HepG2 (cell line): Measurements from ENCODE around the gene YWHAB. TPM values are rescaled to one million over a fixed set of nuclear protein-coding genes. Genes with fewer than 3 reads are reported as not detected.

Source experiments
- ATAC-seq: fragments of 200-7000 bp; cut with Tn5 transposase; 3 replicates; pipeline ENCODE4 v1.9.1; 2020; ENCODE audit warnings: mild to moderate bottlenecking, moderate library complexity
- BruUV-seq: library from RNA; stranded (reverse); fragments of 400-500 nt; replicated peaks from 2 replicates; lab custom pipeline; 2021; lab: Mats Ljungman, UMichigan
- CTCF ChIA-PET: fragments of 300-600 bp; formaldehyde crosslinking; extraction: SDS; loops from one replicate; lab custom pipeline; 2021; ENCODE audit warnings: low total read pairs, inconsistent platforms, low intra/inter-chr PET ratio; lab: Yijun Ruan, JAX
- POLR2A ChIA-PET: fragments of 350-600 bp; sonication (Branson Sonifier 250); formaldehyde crosslinking; loops from one replicate; lab custom pipeline; 2020; ENCODE audit warnings: antibody characterized with exemption, inconsistent platforms; lab: Yijun Ruan, JAX
- DNase-seq: peaks from one replicate; pipeline ENCODE4 v3.0.0-alpha.2; 2015; ENCODE audit warnings: low spot score
- FAIRE-seq: peaks from 3 replicates; lab custom pipeline; 2011; peaks lifted over from hg19 to GRCh38; lab: Jason Lieb, UNC
- H2AFZ ChIP-seq: one replicate; pipeline ENCODE4 v1.6.1; 2011; ENCODE audit warnings: low read length, inconsistent platforms
- H3K27ac ChIP-seq: fragments of 300-600 bp; 3 replicates; pipeline ENCODE4 v1.8.0; 2011; ENCODE audit warnings: mixed run types, mild to moderate bottlenecking, mixed read lengths, low read length, inconsistent platforms; ENCODE audit not compliant: insufficient read depth; ENCODE audit errors: extremely low read length
- H3K27me3 ChIP-seq, 2 experiments: fragments of 200-600 bp in 1 of 2; 2 replicates in 1 of 2; 3 replicates in 1 of 2; pipeline versions ENCODE4 v1.6.0 to v1.8.0; 2011; ENCODE audit warnings: low read length in 2 of 2, mild to moderate bottlenecking in 2 of 2, moderate library complexity in 2 of 2, inconsistent platforms in 1 of 2; ENCODE audit not compliant: insufficient read depth in 2 of 2, control insufficient read depth in 1 of 2
- H3K36me3 ChIP-seq, 2 experiments: fragments of 200-600 bp in 1 of 2; replicated peaks in 1 of 2; 2 replicates in 1 of 2; 3 replicates in 1 of 2; pipeline versions ENCODE4 v1.5.1 to v1.8.0; 2011; ENCODE audit warnings: low read length in 2 of 2, inconsistent platforms in 1 of 2; ENCODE audit not compliant: insufficient read depth in 2 of 2, control insufficient read depth in 1 of 2
- H3K4me1 ChIP-seq: 2 replicates; pipeline ENCODE4 v1.5.1; 2012; ENCODE audit warnings: low read length, inconsistent platforms; ENCODE audit not compliant: insufficient read depth
- H3K4me2 ChIP-seq: 2 replicates; pipeline ENCODE4 v1.6.0; 2011; ENCODE audit warnings: low read depth, low read length, inconsistent platforms
- H3K4me3 ChIP-seq, 3 experiments: fragments of 200-600 bp in 1 of 3; sonication (generic), shearing (Covaris generic) in 1 of 3; replicated peaks in 1 of 3; 2 replicates each; pipeline ENCODE4 v1.5.1; 2011 to 2016; ENCODE audit warnings: low read length in 3 of 3, inconsistent platforms in 2 of 3, low read depth in 2 of 3, mild to moderate bottlenecking in 2 of 3, control low read depth in 1 of 3, mixed read lengths in 1 of 3; ENCODE audit not compliant: insufficient read depth in 1 of 3
- H3K79me2 ChIP-seq: one replicate; pipeline ENCODE4 v1.6.1; 2011; ENCODE audit warnings: low read length, inconsistent platforms; ENCODE audit not compliant: insufficient read depth
- H3K9ac ChIP-seq: 2 replicates; pipeline ENCODE4 v1.6.0; 2011; ENCODE audit warnings: mild to moderate bottlenecking, low read depth, low read length, inconsistent platforms; ENCODE audit not compliant: insufficient read depth
- H3K9me3 ChIP-seq: 2 replicates; pipeline ENCODE4 v1.5.1; 2012; ENCODE audit warnings: mild to moderate bottlenecking, low read length
- H4K20me1 ChIP-seq: 2 replicates; pipeline ENCODE4 v1.6.0; 2011; ENCODE audit warnings: inconsistent platforms, mild to moderate bottlenecking, low read length, moderate library complexity; ENCODE audit not compliant: insufficient read depth
- ATAD3A ChIP-seq: sonication (generic); formaldehyde crosslinking; IDR thresholded peaks from 2 replicates; pipeline ENCODE4 v1.4.0; 2020; ENCODE audit warnings: missing genetic modification reagents
- ELK4 ChIP-seq: sonication (generic); formaldehyde crosslinking; IDR thresholded peaks from 2 replicates; pipeline ENCODE4 v1.9.0; 2021; ENCODE audit warnings: missing genetic modification reagents, borderline replicate concordance
- FOXK2 ChIP-seq: fragments of 450-650 bp; IDR thresholded peaks from 2 replicates; pipeline ENCODE4 v1.6.1; 2016
- KLF15 ChIP-seq: sonication (generic); formaldehyde crosslinking; IDR thresholded peaks from 2 replicates; pipeline ENCODE4 v1.8.1; 2023; ENCODE audit warnings: borderline replicate concordance, mild to moderate bottlenecking, inconsistent platforms, missing genetic modification reagents, mixed read lengths
- MED8 ChIP-seq: sonication (generic); formaldehyde crosslinking; IDR thresholded peaks from 2 replicates; pipeline ENCODE4 v1.8.1; 2023; ENCODE audit warnings: mild to moderate bottlenecking, missing genetic modification reagents; ENCODE audit not compliant: insufficient replicate concordance
- SUZ12 ChIP-seq: fragments of 150-350 bp; IDR thresholded peaks from 2 replicates; pipeline ENCODE4 v1.6.1; 2014; ENCODE audit warnings: low read depth, low read length
- ZBTB33 ChIP-seq: sonication (generic); formaldehyde crosslinking; IDR thresholded peaks from 2 replicates; pipeline ENCODE4 v1.4.0; 2020; ENCODE audit warnings: missing genetic modification reagents
- ZFP62 ChIP-seq: sonication (generic); formaldehyde crosslinking; IDR thresholded peaks from 2 replicates; pipeline ENCODE4 v1.4.0; 2020; ENCODE audit warnings: missing genetic modification reagents
- ZNF230 ChIP-seq: sonication (generic); formaldehyde crosslinking; IDR thresholded peaks from 2 replicates; pipeline ENCODE4 v1.4.0; 2020; ENCODE audit warnings: mild to moderate bottlenecking, missing genetic modification reagents
- WGBS: methylation state at CpG from one replicate; pipeline ENCODE4 v1.1.6; 2017; ENCODE audit warnings: low lambda C conversion rate; 5-methylcytosine and 5-hydroxymethylcytosine counted together
- in situ Hi-C: cut with HindIII; loops from 2 replicates; pipeline ENCODE4 v1.10.0; 2017; ENCODE audit warnings: low pct_unique_long_range_greater_than_20kb; ENCODE audit not compliant: extremely low pct_ligation_motif_present
- intact Hi-C: fragments of 100-400 bp; cut with micrococcal nuclease; formaldehyde crosslinking; loops from one replicate; pipeline ENCODE4 v1.10.0; 2022; ENCODE audit not compliant: unreplicated experiment
- polyA plus RNA-seq, 8 experiments: library from polyadenylated mRNA; depleted of rRNA in 3 of 8; stranded (reverse) in 7 of 8; unstranded in 1 of 8; fragments of >200 nt; fragmentation: Illumina TruSeq in 4 of 8; extraction: Trizol in 4 of 8; gene quantifications; 2 replicates each; pipeline versions ENCODE4 v1.2.1 to v1.2.3, GENCODE V29; 2011 to 2016; ENCODE audit warnings: low read depth in 4 of 8, missing spikeins in 1 of 8, mixed read lengths in 1 of 8; ENCODE audit not compliant: insufficient read depth in 1 of 8
- total RNA-seq, 5 experiments: library from RNA; depleted of rRNA; stranded (reverse); fragments of >200 nt; fragmentation: Illumina TruSeq; extraction: Trizol; gene quantifications; 2 replicates each; pipeline ENCODE4 v1.2.3, GENCODE V29; 2016; ENCODE audit warnings: low read depth in 1 of 5
- TF ChIP-seq, protein P1 (sequence below): sonication (generic); formaldehyde crosslinking; IDR thresholded peaks from 2 replicates; pipeline ENCODE4 v1.5.0; 2020; ENCODE audit warnings: mild to moderate bottlenecking, missing genetic modification reagents

The YWHAB gene
- total and polyA plus RNA-seq, 2 of the 13 experiments (the other 11 are each of a cell fraction or from before 2014, with no cell fraction given): 77.2 to 121 TPM

DNA sequence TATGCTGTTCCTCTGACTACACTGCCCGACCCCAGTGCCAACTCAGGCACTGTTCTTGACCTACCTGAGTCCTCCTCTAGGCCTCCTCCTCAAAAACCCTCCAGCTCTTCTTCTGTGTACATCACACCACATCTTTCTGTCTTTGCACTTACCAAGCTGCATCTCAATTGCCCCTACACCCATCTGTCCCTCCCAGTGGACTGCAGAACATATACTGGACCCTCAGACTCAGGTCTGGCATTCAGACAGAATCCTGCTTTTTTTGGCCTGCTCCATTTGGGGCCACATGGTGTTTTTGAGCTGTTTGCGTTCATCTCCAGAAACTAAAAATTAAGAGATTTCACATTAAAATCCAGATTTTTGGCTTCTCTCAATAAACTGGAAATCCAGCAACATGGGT lies 23.2 kb upstream of the YWHAB start:
- no peaks in the 10 kb centered on the region for H3K36me3 ChIP-seq
- ChIA-PET CTCF (no interaction called here), POLR2A (no interaction called here)
- FAIRE-seq (no peak), ATAC-seq (no peak), DNase-seq (no peak)
- no peak overlapping the region for H3K4me2 ChIP-seq
- TF ChIP-seq ZFP62 (CRISPR knock-in tag) (no peak), ELK4 (CRISPR knock-in tag) (no peak), SUZ12 (no peak), KLF15 (CRISPR knock-in tag) (no peak), FOXK2 (no peak), MED8 (CRISPR knock-in tag) (no peak), ATAD3A (CRISPR knock-in tag) (no peak), ZNF230 (no peak), ZBTB33 (CRISPR knock-in tag) (no peak)
- TF ChIP-seq, protein P1, sequence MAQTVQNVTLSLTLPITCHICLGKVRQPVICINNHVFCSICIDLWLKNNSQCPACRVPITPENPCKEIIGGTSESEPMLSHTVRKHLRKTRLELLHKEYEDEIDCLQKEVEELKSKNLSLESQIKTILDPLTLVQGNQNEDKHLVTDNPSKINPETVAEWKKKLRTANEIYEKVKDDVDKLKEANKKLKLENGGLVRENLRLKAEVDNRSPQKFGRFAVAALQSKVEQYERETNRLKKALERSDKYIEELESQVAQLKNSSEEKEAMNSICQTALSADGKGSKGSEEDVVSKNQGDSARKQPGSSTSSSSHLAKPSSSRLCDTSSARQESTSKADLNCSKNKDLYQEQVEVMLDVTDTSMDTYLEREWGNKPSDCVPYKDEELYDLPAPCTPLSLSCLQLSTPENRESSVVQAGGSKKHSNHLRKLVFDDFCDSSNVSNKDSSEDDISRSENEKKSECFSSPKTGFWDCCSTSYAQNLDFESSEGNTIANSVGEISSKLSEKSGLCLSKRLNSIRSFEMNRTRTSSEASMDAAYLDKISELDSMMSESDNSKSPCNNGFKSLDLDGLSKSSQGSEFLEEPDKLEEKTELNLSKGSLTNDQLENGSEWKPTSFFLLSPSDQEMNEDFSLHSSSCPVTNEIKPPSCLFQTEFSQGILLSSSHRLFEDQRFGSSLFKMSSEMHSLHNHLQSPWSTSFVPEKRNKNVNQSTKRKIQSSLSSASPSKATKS (CRISPR knock-in tag): no peak
- H4K20me1 ChIP-seq: no peaks in the 10 kb centered on the region
- no peaks in the 10 kb centered on the region for H3K9me3 ChIP-seq
- H3K9ac ChIP-seq: no peak overlapping the region
- no peak overlapping the region for H2AFZ ChIP-seq
- BruUV-seq: no TSS peak
- no peaks in the 10 kb centered on the region for H3K79me2 ChIP-seq
- peaks cover 0 to 19% of the 10 kb centered on the region in 2 experiments; a peak in 2 of 5 replicates for H3K27me3 ChIP-seq
- peaks cover under 1% of the 10 kb centered on the region; the same call in 1 of the 2 replicates for H3K4me1 ChIP-seq
- in situ Hi-C loops: loop anchor here (5.0 kb wide), 1 partner anchor 60 kb away; no protein-coding TSS in a partner anchor
- no peak overlapping the region for H3K27ac ChIP-seq
- intact Hi-C loops: no loop called here
- 31% methylated on average over 2 of the region's 2 CpGs for WGBS
- no peak overlapping the region for H3K4me3 ChIP-seq
